ENCODE results near the gene C1orf159. TPM values are rescaled to one million over a fixed set of nuclear protein-coding genes. Genes with fewer than 3 reads are reported as not detected.
A peak's percentile ranks its signal among the peaks of the same experiment; 100 is the strongest.

C1orf159 gene
- total RNA-seq, 1 donor from 2014 or later, result 8.2 TPM

GRCh38 chr1:1162597-1163537, 47.0 kb upstream of the C1orf159 start:
- H3K4me3 ChIP-seq (ENCODE audit: low read depth, low read length), result peak overlapping the region; percentile 57
- no peaks in the 10 kb centered on the region for H3K27me3 ChIP-seq (ENCODE audit: control insufficient read depth, insufficient read depth, low read length)
- DNase-seq (ENCODE audit: low read depth) (peak; percentile 57), FAIRE-seq (no peak)
- H3K36me3 ChIP-seq (ENCODE audit: control insufficient read depth, insufficient read depth, low read length), result peaks cover 4% of the 10 kb centered on the region
- no peak for TF ChIP-seq CTCF (IDR thresholded peaks at IDR 0.05; ENCODE audit: insufficient read depth, low read length, severe bottlenecking)

- peaks cover 4% of the 10 kb centered on the region for H3K36me3 ChIP-seq (ENCODE audit: control insufficient read depth, insufficient read depth, low read length)
- no peak for FAIRE-seq
- no peak for DNase-seq (ENCODE audit: low read depth)
- H3K4me3 ChIP-seq (ENCODE audit: low read depth, low read length), result no peak overlapping the region
- H3K27me3 ChIP-seq (ENCODE audit: control insufficient read depth, insufficient read depth, low read length), result no peaks in the 10 kb centered on the region
- no peak for TF ChIP-seq CTCF (IDR thresholded peaks at IDR 0.05; ENCODE audit: insufficient read depth, low read length, severe bottlenecking)
Observed at GRCh38 chr1:1161683-1162079, 45.8 kb upstream of the C1orf159 start.

- Histone ChIP-seq H3K27me3 (ENCODE audit: control insufficient read depth, insufficient read depth, low read length) (no peaks in the 10 kb centered on the region), H3K36me3 (ENCODE audit: control insufficient read depth, insufficient read depth, low read length) (peaks cover 4% of the 10 kb centered on the region), H3K4me3 (ENCODE audit: low read depth, low read length) (no peak overlapping the region)
- DNase-seq (ENCODE audit: low read depth) (no peak), FAIRE-seq (no peak)
- no peak for TF ChIP-seq CTCF (IDR thresholded peaks at IDR 0.05; ENCODE audit: insufficient read depth, low read length, severe bottlenecking)
Observed at GRCh38 chr1:1161078-1161682, 45.3 kb upstream of the C1orf159 start.

GRCh38 chr1:1160281-1160930, 44.5 kb upstream of the C1orf159 start:
- Histone ChIP-seq H3K27me3 (ENCODE audit: control insufficient read depth, insufficient read depth, low read length) (no peaks in the 10 kb centered on the region), H3K4me3 (ENCODE audit: low read depth, low read length) (no peak overlapping the region), H3K36me3 (ENCODE audit: control insufficient read depth, insufficient read depth, low read length) (peaks cover 2% of the 10 kb centered on the region)
- FAIRE-seq (peak; percentile 76), DNase-seq (ENCODE audit: low read depth) (no peak)
- no peak for TF ChIP-seq CTCF (IDR thresholded peaks at IDR 0.05; ENCODE audit: insufficient read depth, low read length, severe bottlenecking)

- FAIRE-seq (no peak), DNase-seq (ENCODE audit: low read depth) (no peak)
Observed at GRCh38 chr1:1157914-1158710, 42.2 kb upstream of the C1orf159 start.

More at GRCh38 chr1:1157914-1158710, 42.2 kb upstream of the C1orf159 start:
- peak overlapping the region; percentile 46 for H3K4me3 ChIP-seq (ENCODE audit: low read depth, low read length)
- H3K27me3 ChIP-seq (ENCODE audit: control insufficient read depth, insufficient read depth, low read length), result no peaks in the 10 kb centered on the region
- TF ChIP-seq CTCF (IDR thresholded peaks at IDR 0.05; ENCODE audit: insufficient read depth, low read length, severe bottlenecking), result no peak
- no peaks in the 10 kb centered on the region for H3K36me3 ChIP-seq (ENCODE audit: control insufficient read depth, insufficient read depth, low read length)

Data from bronchial epithelial cell (primary cell).